Stimulated activated CD8-positive, alpha-beta memory T cell treated with anti-CD3 and anti-CD28 coated beads, Interleukin-7, amount 100 ng/mL, for 24 hours (primary cell): Measurements from ENCODE around the gene TMEM132C.
"Not testable (repeated sequence)": the region's sequence is repeated elsewhere in the genome, so short reads cannot be mapped to it uniquely, and the experiment has no call there.

Source experiments
- DNase-seq: peaks from one replicate; pipeline ENCODE4 v3.0.0-alpha.2; 2020; ENCODE audit warnings: low read depth

TMEM132C gene

GRCh38 chr12:128564956-128565355, 298.0 kb downstream of the TMEM132C start:
- no peak for DNase-seq

- DNase-seq = no peak
Measured at GRCh38 chr12:128567730-128568129, 300.8 kb downstream of the TMEM132C start.

DNA sequence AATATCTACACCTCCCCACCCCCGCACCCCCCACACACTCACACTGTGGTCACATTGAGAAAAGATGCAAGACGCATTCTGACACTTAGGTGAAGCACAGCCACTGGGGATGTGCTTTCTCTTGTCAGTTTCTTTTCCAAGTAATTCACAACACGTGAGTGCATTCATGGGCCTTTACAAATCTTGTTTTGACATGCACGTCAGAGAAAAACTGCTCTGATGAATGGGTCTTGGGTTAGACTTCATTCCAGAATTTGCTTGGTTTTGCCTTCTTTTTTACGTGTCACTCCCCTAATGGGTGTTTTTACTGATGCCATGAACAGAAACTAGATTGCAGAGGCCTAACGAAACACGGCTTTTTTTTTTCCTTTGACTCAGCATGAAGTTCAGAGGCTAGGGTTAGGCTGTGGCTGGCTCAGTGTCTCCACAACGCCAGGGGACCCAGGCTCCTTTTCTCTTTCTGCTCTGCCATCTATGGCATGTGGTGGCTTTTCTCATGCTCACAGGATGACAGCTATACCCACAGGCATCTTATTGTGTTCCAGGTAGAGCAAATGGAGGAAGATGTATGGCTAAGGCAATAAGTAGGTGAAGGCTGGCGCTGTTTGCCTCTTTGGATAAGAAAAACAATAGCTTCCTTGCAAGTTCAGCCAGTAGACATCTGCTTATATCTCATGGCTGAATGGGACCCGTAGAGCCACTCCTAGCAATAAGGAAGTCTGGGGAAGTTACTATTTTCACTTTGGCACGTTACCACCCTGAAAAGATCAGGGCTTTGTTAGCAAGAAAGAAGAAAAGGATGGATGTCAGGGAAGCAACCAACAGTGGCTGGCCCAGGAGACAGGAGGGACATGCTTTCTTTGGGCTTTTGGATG, 303.5 kb downstream of the TMEM132C start:
- DNase-seq = no peak

DNA sequence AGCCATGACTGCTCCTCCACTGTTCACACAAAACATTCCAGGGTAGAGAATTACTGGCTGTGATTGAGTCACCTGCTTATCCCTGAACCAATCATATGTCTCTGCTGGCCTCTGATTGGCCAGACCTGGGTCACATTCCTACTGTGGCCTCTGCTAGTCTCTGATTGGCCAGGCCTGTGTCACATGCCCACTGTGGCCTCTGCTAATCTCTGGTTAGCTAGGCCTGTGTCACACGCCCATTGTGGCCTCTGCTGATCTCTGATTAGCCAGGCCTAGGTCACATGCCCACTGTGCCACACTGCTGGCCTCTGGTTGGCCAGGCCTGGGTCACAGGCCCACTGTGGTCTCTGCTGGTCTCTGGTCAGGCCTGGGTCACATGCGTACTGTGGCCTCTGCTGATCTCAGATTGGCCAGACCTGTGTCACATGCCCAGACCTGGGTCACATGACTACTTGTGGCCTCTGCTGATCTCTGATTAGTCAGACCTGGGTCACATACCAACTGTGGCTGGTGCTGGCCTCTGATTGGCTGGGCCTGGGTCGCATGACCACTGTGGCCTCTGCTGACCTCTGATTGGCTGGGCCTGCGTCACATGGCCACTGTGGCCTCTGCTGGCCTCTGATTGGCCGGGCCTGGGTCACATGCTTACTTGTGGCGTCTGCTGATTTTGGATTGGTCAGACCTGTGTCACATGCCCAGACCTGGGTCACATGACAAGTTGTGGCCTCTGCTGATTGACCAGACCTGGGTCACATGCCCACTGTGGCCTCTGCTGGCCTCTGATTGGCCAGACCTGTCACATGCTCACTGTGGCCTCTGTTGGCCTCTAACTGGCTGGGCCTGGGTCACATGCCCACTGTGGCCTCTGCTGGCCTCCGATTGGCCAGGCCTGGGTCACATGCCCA, 305.2 kb downstream of the TMEM132C start:
- DNase-seq = no peak

- DNase-seq = no peak
Measured at GRCh38 chr12:128573907-128574306, 306.9 kb downstream of the TMEM132C start.

DNA sequence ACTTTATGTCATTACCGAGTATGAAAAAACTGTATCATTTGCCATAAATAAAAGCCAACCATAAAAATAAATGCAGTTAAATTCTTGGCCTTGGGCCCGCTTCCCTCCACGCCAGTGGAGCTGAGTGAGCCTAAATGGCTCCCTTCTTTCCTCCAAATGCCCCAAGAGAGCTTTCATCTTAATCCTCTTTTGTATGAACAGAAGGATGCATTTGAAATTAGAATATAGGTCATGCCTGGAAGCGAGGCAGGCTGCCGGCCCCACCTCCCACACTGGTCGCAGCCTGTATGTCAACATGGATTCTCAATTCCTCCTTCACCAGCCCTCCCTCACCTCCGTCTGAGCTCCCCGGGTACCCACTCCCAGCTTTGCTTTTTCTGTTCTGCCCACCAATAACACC, 311.1 kb downstream of the TMEM132C start:
- no peak for DNase-seq

DNA sequence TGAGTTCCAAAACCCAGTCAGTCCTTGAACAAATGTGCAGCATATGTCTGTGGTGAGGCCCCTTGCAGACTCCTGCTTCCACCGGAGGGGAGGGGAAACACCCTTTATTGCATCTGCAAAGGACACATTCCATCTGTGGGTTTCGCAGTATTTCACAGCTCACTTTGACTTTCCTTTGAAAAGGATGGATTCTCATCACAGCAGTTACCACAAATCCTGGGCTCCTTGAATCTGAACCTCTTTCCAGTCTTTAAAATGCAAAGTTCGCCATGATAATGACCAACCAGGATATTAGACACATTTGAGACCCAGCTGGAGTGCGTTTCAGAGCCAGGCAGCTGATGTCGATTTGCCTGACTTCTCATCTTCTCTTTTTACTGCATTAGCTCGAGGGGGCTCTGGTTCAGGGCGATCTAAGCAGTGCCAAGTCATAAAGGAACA, 314.4 kb downstream of the TMEM132C start:
- no peak for DNase-seq

GRCh38 chr12:128583453-128583852, 316.5 kb downstream of the TMEM132C start:
- no peak for DNase-seq

DNA sequence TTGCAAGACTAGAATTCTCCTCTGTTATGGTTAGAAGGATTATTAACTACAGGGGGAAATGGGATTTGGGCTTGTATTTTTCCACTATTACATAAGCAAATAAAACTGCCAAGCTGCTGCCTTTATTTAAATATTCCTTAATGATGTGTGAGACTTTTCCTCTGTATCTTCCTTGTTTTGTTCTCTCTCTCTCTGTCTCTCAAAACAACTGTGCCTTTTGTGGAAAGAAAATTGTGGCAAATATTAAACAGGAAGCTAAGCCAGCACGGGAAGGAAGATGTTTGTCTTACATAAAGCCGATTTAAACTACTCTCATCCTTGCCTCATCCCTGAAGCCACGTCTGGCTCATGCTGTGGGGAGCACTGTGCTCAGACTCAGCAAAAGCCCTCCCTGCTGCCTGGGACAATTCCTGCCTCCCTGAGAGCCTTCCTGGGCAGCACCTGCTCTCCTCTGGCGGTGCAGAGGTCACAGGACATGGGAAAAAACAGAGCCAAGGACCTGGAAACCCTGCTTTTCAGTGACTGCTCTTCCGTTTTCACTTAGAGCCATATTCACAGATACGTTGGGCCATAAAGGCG, 319.6 kb downstream of the TMEM132C start:
- DNase-seq = no peak

DNA sequence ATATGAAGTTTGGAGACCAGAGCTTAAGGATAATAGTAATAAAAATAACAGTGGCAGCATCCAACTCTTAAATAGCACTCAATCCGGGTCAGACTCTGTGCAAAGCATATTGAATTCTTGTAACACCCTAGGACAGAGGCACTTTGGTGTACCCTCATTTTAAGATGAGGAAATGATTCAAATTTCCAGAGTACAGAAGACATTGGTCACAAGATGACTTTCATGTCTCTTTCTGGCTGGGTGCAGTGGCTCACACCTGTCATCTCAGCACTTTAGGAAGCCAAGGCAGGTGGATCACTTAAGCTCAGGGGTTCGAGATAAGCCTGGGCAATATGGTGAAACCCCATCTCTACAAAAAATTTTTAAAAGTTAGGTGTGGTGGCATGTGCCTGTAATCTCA, 320.9 kb downstream of the TMEM132C start:
- no peak for DNase-seq

DNA sequence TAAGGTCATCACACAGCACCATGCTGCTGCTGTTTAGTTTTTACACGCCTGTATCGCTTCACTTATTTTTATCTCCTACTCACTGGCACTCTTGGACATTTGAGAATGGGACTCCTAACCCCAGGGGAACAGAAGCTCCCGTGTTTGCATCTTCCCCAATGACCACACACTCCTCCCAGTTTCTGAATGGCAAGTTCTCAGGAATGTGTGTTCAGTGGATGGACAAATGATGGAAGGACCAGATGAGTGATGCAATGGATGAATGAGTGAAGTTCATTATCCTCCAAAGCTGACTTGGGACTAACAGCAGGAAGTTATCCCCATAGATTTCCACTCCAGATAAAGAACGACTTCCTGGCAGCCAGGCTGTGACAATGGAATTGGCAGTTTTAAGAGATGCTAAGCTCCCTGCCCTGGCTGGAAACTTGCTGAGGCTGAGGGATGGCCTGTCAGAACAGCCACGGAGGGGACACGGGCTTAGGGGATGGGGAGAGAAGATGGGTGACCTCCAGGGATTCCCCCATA, 325.3 kb downstream of the TMEM132C start:
- DNase-seq = no peak

GRCh38 chr12:128594521-128594920, 327.6 kb downstream of the TMEM132C start:
- no peak for DNase-seq

DNA sequence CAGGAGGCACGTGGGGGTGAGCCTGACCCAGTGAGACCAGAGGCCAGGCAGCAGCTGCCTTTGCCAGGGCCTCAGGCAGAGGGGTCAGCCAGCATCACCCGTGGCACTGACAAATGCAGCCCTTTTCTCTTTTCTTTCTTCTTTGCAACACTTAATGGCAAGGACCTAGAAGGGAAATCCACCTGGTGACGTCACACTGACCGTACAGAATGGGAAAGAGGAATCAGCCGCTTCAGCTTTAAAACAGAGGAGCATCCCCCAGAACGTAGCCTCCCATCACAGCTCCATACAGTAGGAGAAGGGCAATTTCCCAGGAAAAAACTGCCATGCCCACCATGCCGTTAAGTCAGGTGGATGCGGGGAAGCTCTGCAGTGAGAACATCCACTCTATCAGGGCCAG, 328.6 kb downstream of the TMEM132C start:
- no peak for DNase-seq

- DNase-seq = no peak
Measured at GRCh38 chr12:128600886-128601285, 333.9 kb downstream of the TMEM132C start.

DNA sequence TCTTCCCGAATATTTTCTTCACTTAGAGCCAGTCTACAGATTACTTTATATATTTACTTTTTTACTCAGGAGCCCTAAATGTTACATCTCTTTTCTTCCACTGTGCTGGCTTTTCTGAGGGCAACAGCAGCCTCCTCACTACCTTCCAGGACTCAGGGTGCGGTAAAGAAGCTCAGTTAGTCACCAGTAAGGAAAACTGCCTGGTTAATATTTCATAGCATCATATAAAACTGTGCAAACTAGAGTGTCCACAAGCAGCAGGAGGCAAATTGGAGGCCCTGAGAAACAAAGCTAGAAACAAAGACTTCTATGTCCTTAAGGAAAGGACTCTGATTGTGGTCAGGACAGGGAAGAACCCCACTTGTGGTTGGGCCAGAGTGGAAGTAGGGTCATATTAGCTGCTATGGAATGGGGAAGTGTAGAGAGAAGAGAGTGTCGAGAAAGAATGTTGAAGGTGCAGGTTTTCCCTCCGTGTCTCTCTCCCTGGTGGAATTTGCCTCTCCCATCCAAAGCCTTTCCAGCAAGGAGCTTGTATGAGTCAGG, 336.7 kb downstream of the TMEM132C start:
- DNase-seq = no peak

DNA sequence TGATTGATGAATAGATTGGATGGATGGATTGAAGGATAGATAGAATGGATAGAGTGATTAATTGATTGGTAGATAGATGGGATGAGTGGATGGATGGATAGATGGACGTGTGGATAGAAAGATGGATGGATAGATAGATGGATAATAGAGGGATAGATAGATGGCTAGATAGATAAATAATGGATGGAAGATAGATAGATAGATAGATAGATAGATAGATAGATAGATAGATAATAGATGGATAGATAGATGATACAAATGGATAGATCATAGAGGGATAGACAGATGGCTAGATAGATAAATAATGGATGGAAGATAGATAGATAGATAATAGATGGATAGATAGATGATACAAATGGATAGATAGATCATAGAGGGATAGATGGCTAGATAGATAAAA, 337.2 kb downstream of the TMEM132C start:
- DNase-seq = not testable (repeated sequence)

GRCh38 chr12:128606051-128606450, 339.1 kb downstream of the TMEM132C start:
- DNase-seq = no peak

- DNase-seq = no peak
Measured at GRCh38 chr12:128606538-128606937, 339.6 kb downstream of the TMEM132C start.

DNA sequence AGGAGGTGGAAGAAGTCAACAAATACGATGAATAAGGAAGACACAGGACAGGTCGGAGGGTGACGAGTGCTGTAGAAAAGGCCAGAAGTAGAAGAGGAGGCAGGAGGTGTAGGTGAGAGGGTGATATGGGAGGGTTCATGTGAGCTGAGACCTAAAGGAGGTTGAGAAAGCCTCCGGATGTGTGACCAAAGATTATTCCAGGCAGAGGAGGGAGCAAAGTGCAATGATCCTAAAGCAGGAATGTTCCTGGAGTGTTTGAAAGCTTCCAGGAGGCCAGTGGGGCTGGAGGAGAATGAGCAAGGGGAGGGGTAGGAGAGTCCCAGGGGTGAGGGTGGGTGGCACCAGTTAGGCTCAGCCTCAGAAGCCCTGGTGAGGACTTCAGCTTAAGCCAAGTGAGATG, 340.0 kb downstream of the TMEM132C start:
- DNase-seq = no peak

DNA sequence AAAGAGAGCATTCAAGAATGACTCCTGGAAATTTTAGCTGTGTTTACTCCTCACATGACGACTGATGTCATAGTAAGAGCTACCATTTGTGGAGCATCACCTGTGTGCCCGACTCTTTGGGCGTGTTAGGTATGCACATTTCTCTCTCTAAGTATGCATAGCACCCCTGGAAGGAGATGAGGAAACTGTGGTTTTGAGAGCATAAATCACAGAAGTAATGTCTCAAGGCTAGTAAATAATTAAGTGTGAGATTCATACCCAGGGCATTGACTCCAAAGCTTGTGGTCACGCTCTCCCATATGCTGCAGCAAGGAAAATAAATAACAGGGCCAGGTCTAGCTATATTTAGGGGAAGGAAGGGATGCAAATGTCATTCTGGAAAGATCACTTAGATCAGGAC, 340.7 kb downstream of the TMEM132C start:
- DNase-seq = no peak

DNA sequence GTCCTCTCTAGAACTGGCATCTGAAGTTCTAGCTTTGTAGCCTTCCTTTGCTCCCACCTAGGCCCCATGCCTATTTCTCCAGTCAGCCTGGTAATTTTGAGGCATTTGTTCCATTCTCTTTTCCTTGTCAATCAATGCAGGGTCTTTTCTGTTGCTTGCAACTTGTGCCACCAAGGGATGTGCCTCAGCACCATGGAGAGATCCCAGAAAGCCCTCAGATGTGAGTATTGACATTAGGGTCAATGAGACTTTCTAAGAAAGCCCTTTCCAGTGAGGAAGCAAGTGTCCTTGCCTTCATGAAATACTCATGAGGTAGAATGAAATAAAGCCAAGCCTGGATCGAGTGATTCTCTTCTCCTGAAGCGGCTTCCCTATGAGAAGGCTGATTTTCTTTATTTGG, 342.9 kb downstream of the TMEM132C start:
- DNase-seq = no peak

- DNase-seq = no peak
Measured at GRCh38 chr12:128611736-128612135, 344.8 kb downstream of the TMEM132C start.
